BE2C (cell line): ENCODE data around the gene DNAJA4.

ENCODE experiments used
- DNase-seq: peaks from one replicate; pipeline ENCODE4 v3.0.0-alpha.2; 2020
- H3K27me3 ChIP-seq: fragments of 250-450 bp; sonication (Bioruptor Pico); 2 replicates; pipeline ENCODE4 v1.5.1; 2020; ENCODE audit warnings: mild to moderate bottlenecking
- H3K36me3 ChIP-seq: fragments of 250-450 bp; sonication (Bioruptor Pico); 2 replicates; pipeline ENCODE4 v1.5.1; 2020; ENCODE audit warnings: mild to moderate bottlenecking
- H3K4me1 ChIP-seq: fragments of 250-450 bp; sonication (Bioruptor Pico); 2 replicates; pipeline ENCODE4 v1.5.1; 2020
- H3K4me3 ChIP-seq: 2 replicates; pipeline ENCODE4 v1.5.1; 2011; ENCODE audit warnings: low read depth, low read length
- H3K9me3 ChIP-seq: fragments of 250-450 bp; sonication (Bioruptor Pico); 2 replicates; pipeline ENCODE4 v1.5.1; 2020
- TF ChIP-seq, protein P1 (sequence below): IDR thresholded peaks from 2 replicates; pipeline ENCODE4 v1.5.1; 2012; ENCODE audit warnings: mild to moderate bottlenecking, low read depth, low read length

Gene DNAJA4

DNA sequence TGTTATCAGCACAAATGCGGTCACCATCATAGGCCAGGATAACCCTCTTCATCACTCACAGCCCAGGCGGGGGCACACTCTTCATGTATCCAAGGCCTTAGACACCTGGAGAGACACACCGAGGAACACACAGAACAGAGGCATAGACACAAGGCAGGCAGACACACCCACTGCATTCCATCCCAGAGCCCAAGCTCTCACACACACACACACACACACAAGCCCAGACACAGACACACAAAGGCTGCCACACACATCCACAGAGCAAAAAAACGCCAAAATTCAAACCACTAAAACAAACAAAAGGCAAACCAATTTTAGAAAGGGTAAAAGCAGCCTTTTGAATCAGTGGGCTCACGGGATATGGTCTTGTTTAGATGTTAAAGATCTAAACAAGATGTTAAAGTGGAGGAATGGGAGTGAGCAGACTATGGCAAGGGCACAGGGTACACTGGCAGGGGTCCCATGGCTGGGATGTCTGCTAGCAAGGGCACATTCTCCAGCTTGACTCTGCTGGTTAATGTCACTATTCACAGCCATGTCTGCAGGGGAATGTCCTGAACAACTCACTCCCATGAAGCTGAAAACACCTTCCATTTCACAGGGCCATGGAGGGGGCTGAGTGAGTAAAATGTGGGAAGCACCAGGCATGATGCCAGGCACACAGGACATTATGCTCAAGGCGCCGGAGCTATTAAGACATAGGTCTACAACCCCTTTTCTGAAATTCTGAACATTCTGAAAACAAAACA is 60.9 kb downstream of the DNAJA4 start:
- Histone ChIP-seq H3K9me3 (no peaks in the 10 kb centered on the region), H3K36me3 (no peaks in the 10 kb centered on the region), H3K4me3 (no peak overlapping the region), H3K27me3 (no peaks in the 10 kb centered on the region), H3K4me1 (peaks cover 15% of the 10 kb centered on the region)
- no peak for DNase-seq
- TF ChIP-seq, protein P1, sequence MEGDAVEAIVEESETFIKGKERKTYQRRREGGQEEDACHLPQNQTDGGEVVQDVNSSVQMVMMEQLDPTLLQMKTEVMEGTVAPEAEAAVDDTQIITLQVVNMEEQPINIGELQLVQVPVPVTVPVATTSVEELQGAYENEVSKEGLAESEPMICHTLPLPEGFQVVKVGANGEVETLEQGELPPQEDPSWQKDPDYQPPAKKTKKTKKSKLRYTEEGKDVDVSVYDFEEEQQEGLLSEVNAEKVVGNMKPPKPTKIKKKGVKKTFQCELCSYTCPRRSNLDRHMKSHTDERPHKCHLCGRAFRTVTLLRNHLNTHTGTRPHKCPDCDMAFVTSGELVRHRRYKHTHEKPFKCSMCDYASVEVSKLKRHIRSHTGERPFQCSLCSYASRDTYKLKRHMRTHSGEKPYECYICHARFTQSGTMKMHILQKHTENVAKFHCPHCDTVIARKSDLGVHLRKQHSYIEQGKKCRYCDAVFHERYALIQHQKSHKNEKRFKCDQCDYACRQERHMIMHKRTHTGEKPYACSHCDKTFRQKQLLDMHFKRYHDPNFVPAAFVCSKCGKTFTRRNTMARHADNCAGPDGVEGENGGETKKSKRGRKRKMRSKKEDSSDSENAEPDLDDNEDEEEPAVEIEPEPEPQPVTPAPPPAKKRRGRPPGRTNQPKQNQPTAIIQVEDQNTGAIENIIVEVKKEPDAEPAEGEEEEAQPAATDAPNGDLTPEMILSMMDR = no peak

DNA sequence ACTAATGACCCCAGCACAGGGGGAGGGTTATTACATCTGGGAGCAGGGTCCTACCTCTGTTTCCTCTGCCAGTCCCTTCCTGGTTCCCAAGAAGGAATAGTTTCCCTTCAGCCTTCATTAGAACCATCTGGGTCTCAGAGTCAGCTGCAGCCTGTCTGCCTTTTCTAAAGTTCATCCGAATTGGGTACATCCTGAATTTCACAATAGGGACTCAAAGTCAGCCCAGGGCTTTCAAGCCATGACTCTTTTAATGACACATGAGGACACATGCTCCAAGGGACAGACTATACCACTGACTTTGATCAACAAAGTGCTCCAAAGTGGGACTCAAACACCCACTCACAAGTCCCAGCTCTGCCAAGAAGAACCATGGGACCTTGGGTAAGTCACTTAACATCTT is 63.1 kb downstream of the DNAJA4 start:
- no peaks in the 10 kb centered on the region for H3K36me3 ChIP-seq
- DNase-seq = no peak
- H3K9me3 ChIP-seq = no peaks in the 10 kb centered on the region
- no peak overlapping the region for H3K4me3 ChIP-seq
- H3K27me3 ChIP-seq = no peaks in the 10 kb centered on the region
- peaks cover 6% of the 10 kb centered on the region for H3K4me1 ChIP-seq
- TF ChIP-seq, protein P1 = no peak

DNA sequence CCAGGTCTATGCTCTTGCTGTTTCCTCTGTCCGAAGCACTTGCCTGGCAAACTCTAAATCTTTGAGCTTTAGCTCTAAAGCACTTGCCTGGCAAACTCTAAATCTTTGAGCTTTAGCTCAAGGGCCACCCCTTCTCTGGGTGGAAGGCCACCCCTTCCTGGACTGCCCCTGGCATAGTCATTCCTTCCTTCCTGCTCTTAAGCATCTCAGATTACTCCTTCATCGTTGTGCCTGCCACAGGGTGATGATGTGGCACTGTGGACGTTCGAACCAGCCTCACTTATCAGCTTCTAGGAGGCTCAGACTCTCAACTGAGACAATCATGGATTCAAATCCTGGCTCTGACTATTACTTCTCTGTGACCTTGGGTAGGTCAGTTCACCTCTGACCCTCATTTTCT is 65.3 kb downstream of the DNAJA4 start:
- TF ChIP-seq, protein P1 = no peak
- no peaks in the 10 kb centered on the region for H3K27me3 ChIP-seq
- no peak overlapping the region for H3K4me3 ChIP-seq
- no peaks in the 10 kb centered on the region for H3K9me3 ChIP-seq
- no peaks in the 10 kb centered on the region for H3K36me3 ChIP-seq
- DNase-seq = no peak
- no peaks in the 10 kb centered on the region for H3K4me1 ChIP-seq
